Stimulated activated CD4-positive, alpha-beta T cell treated with anti-CD3 and anti-CD28 coated beads, Interleukin-1b, Interleukin-23, amount 100 ng/mL, for 4 hours (primary cell): ENCODE measurements around the gene TMEM19.

ENCODE experiments used
- DNase-seq, 2 donors: peaks; one replicate each; pipeline ENCODE4 v3.0.0-alpha.2; 2020; ENCODE audit warnings: low read depth in 2 of 2

The TMEM19 gene

DNA sequence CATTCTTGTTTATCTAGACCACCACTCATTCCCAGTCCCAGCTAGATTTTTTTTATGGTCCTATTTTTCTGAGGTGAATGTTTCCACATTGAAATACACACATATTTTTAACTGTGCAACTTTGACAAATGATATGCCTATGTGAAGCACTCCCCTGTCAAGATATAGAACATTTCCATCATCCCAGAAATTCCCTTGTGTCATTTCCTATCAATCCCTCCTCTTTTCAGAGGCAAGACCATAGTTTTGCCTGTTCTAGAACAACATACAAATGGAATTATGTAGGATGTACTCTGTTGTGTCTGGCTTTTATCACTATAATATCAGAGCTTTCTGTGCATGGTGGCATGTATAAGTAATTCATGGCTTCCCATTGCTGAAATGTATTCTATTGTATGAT lies 32.7 kb downstream of the TMEM19 start:
- DNase-seq: no peak

- no peak for DNase-seq
Observed at GRCh38 chr12:71719647-71720370, 33.9 kb downstream of the TMEM19 start.

GRCh38 chr12:71721783-71722505 lies 36.1 kb downstream of the TMEM19 start:
- DNase-seq: no peak

GRCh38 chr12:71725011-71725410 lies 39.1 kb downstream of the TMEM19 start:
- no peak for DNase-seq

DNA sequence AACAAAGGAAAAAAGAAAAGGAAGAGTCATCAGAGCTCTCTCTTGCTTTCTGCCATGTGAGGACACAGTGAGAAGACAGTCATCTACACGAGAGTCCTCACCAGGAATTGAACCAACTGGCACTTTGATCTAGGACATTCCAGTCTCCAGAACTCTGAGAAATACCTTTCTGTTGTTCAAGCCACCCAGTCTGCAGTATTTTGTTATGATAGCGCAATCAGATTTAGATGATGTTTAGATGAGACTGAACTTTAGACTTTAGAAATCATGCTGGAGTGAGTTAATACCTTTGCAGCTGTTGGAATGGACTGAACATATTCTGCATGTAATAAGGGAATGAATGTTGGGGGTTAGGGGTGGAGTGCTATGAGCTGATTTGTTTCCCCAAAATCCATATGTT lies 40.7 kb downstream of the TMEM19 start:
- DNase-seq: no peak

- no peak for DNase-seq
Observed at GRCh38 chr12:71727958-71728357, 42.1 kb downstream of the TMEM19 start.

- DNase-seq: no peak
Observed at GRCh38 chr12:71730936-71731335, 45.1 kb downstream of the TMEM19 start.

GRCh38 chr12:71731439-71732356 lies 45.8 kb downstream of the TMEM19 start:
- no peak for DNase-seq

DNA sequence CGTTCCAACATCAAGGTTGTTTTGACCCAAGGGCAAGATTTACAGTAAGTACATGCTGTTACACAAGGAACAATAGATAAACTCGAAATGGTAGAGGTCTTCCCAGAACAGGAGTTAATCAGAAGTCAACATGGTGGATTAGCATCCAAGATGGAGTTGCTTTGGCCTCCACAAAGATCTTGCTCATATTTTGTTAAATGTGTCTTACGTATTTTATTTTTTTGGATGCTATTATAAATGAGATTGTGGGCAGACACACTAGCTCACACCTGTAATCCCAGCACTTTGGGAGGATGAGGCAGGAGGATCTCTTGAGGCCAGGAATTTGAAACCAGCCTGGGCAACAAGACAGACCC lies 46.5 kb downstream of the TMEM19 start:
- DNase-seq: no peak

DNA sequence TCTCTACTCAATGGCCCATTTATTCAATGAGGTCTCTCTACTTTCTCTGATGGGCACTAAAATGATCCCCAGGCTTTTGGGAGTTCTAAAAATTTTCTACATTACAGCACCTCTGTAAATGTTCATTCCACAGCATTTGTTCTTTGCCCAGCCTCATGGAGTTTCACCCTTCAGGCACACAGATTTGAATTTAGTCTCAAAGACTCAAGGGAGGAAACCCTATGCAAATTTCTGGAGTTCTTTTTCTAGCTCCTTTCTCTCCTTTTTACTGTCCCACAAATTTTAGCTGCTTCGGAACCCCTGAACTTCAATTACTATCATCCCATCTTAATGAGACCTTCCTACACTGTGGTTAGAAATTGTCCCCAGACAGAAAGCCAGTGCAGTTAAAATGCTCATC lies 51.3 kb downstream of the TMEM19 start:
- DNase-seq: no peak

GRCh38 chr12:71742998-71743397 lies 57.1 kb downstream of the TMEM19 start:
- DNase-seq: no peak

DNA sequence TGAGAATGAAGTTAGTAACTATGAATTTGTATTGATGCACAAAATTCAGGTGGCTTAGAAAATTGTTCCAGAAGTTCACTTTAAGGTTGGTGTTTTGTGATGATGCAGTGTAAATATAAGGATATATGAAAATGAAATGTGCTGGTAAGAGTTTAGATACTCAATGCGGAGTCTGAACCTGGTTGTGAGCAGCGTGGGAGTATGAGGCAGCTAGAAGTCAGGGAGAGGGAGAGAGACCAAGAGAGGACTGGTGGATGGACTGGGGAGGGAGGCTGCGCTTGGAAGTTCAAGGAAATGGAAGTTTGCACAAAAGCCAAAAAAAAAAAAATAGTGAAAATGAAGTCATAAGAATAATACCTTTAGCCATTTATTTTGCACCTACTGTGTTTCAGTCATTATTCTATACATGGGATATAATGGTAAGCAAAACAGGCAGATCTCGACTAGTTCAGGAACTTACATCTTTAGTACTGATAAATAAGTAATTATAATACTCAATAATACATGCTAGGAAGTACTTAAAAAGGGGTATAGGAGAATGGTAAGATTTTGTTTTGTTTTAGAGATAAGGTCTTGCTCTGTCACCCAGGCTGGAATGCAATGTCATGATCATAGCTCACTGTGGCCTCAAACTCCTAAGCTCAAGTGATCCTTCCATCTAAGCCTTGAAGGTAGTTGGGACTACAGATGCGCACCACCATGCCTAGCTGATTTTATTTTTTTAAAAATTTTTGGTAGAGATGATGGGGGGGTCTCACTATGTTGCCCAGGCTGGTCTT lies 58.8 kb downstream of the TMEM19 start:
- no peak for DNase-seq

DNA sequence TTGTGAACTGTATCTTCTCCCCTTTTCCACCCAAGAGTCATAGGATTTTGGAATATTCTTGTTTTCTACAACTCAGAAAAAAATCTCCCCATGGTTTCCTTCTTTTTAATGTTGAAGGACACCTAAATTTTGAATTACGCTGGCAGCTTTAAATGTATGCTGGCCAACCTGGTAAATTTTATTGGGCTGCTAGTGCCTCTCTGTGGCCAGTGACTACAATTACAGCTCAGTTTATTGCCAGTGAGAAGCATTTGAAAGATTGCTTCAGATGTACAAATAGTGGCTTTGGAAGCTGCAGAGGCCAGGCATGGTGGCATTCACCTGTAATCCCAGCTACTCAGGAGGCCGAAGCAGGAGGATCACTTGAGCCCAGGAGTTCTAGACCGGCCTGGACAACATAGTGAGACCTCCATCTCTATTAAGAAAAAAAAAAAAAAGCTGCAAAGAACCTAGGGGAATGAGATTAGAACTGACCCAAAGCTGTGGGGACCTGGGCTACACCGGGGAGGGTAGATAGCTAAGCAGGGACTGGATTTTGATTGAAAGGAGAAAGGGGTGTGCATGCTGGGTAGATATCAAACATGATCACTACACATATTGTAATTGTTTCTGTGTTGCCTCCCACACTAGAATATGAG lies 61.2 kb downstream of the TMEM19 start:
- DNase-seq: peak in 1 of 2 donors; percentile 45

DNA sequence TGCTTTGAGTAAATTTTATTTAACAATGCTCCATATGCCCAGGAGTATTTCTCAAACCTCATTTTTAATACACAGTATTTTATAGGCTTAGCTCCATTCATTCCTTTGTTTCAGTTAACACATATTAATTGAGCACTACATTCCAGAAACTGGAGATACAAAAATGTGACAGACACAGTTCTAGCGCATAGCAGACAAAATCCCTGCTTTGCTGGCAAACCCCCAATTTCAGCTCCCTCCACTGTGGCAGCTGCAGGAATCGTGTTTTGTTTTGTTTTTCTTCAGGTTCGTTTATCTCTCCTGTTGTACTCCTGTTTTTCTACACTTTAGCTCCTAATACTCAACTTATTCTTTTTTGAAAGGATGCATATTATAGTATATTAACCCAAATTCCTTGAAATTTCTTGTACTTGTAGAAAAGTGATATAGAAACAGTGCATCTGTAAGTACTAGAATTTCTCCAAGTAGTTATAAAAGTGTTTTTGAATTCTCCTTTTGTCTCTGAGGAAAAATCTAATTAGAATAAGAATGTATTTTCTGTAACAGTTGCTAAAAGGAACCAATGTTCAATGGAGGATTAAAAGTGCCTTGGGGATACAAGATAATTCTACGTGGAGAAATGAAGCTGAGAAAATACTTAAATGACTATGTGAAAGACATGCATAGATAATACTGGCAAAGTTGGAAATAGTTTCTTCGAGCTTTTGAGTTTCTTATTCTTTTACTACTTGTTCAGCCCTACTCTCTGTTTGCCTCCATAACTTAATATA lies 62.4 kb downstream of the TMEM19 start:
- DNase-seq: no peak

DNA sequence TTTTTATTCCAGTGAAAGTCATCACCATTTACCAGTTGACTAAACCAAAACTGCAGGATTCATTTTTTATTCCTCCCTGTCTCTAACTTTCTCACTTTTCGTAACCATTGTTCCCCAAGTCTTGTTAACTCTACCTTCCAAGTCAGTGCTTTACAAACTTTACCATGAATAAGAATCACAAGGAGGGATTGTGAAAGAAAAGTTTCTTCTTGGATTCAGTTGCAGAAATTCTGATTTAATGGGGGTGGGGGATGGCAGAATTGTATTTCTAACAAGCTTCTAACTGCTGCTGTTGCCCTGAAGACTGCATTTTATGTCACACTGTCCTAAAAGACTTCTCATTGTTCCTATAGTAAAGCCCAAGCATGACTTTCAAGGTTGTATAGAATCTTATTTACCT lies 63.8 kb downstream of the TMEM19 start:
- DNase-seq: no peak

DNA sequence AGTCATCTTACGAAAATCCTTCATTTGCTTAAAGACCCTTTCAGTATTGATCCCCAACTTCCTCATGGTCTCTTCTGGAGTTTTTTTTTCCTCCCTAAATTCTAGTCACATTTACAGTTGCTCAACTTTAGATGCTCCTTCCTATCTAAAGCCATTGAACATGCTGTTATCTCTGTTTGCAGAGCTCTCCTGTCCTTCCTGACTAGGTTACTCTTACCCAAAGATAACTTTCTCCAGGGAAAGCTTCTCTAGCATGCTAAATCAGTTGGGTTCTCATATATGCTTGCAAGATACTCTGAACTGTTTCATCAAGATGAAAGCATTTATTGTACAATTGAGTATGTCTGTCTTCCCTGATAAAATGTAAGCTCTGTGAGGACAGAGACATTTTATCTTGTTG lies 67.0 kb downstream of the TMEM19 start:
- DNase-seq: no peak
